ENCODE results near the gene HUS1B. TPM values are rescaled to one million over a fixed set of nuclear protein-coding genes. Genes with fewer than 3 reads are reported as not detected.

HUS1B gene
- total RNA-seq, 1 experiment from 2014 or later, result 3.1 TPM

- Histone ChIP-seq H3K4me3 (ENCODE audit: low read length) (no peak overlapping the region), H3K4me2 (ENCODE audit: low read length) (no peak overlapping the region), H3K27ac (ENCODE audit: low read length) (no peak overlapping the region), H3F3A (ENCODE audit: low read length, unreplicated experiment) (no peaks in the 10 kb centered on the region), H3K4me1 (ENCODE audit: insufficient read depth, low read length) (no peaks in the 10 kb centered on the region), H2AFZ (ENCODE audit: low read length) (no peak overlapping the region), H3K9me3 (ENCODE audit: low read length) (no peaks in the 10 kb centered on the region), H3K9ac (ENCODE audit: low read length) (no peak overlapping the region), H3K27me3 (ENCODE audit: low read length) (no peaks in the 10 kb centered on the region), H3K9me2 (replicated peaks; ENCODE audit: low read length) (no peaks in the 10 kb centered on the region), H3K79me2 (ENCODE audit: low read length) (peaks cover 58% of the 10 kb centered on the region), H3K36me3 (ENCODE audit: low read depth, low read length) (0 out of 2 replicates have a peak, but pooled peaks cover 3% of the 10 kb centered on the region), H4K20me1 (ENCODE audit: low read length) (no peaks in the 10 kb centered on the region)
- DNase-seq (no peak), ATAC-seq (no peak)
- ChIA-PET CTCF (no interaction called here), POLR2A (ENCODE audit: unreplicated experiment) (no interaction called here)
- TF ChIP-seq EZH2 (IDR thresholded peaks at IDR 0.05; ENCODE audit: low read length, unreplicated experiment) (no peak), EZH2phosphoT487 (IDR thresholded peaks at IDR 0.05; ENCODE audit: borderline replicate concordance, low read length) (no peak)
- TF ChIP-seq, protein P1, sequence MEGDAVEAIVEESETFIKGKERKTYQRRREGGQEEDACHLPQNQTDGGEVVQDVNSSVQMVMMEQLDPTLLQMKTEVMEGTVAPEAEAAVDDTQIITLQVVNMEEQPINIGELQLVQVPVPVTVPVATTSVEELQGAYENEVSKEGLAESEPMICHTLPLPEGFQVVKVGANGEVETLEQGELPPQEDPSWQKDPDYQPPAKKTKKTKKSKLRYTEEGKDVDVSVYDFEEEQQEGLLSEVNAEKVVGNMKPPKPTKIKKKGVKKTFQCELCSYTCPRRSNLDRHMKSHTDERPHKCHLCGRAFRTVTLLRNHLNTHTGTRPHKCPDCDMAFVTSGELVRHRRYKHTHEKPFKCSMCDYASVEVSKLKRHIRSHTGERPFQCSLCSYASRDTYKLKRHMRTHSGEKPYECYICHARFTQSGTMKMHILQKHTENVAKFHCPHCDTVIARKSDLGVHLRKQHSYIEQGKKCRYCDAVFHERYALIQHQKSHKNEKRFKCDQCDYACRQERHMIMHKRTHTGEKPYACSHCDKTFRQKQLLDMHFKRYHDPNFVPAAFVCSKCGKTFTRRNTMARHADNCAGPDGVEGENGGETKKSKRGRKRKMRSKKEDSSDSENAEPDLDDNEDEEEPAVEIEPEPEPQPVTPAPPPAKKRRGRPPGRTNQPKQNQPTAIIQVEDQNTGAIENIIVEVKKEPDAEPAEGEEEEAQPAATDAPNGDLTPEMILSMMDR (conservative IDR thresholded peaks at IDR 0.05; ENCODE audit: low read depth, low read length), result no peak
- intact Hi-C loops (cut with micrococcal nuclease), result no loop called here
- no TSS peak for BruUV-seq (replicated peaks)
Observed at GRCh38 chr6:658244-658643, 1.3 kb upstream of the HUS1B start.

- intact Hi-C loops (cut with micrococcal nuclease), result no loop called here
- no peak overlapping the region for H3K4me2 ChIP-seq (ENCODE audit: low read length)
- H3K9ac ChIP-seq (ENCODE audit: low read length), result no peak overlapping the region
Observed at GRCh38 chr6:657743-658142, 843 bp upstream of the HUS1B start.

GRCh38 chr6:654136-654535 is 2.8 kb downstream of the HUS1B start:
- Histone ChIP-seq H3K4me3 (ENCODE audit: low read length) (no peak overlapping the region), H2AFZ (ENCODE audit: low read length) (no peak overlapping the region), H3K9ac (ENCODE audit: low read length) (no peak overlapping the region), H3K4me2 (ENCODE audit: low read length) (no peak overlapping the region), H4K20me1 (ENCODE audit: low read length) (no peaks in the 10 kb centered on the region), H3K4me1 (ENCODE audit: insufficient read depth, low read length) (no peaks in the 10 kb centered on the region), H3K9me2 (replicated peaks; ENCODE audit: low read length) (no peaks in the 10 kb centered on the region), H3F3A (ENCODE audit: low read length, unreplicated experiment) (no peaks in the 10 kb centered on the region), H3K79me2 (ENCODE audit: low read length) (peaks cover 19% of the 10 kb centered on the region), H3K9me3 (ENCODE audit: low read length) (no peaks in the 10 kb centered on the region), H3K27me3 (ENCODE audit: low read length) (no peaks in the 10 kb centered on the region), H3K27ac (ENCODE audit: low read length) (no peak overlapping the region), H3K36me3 (ENCODE audit: low read depth, low read length) (0 out of 2 replicates have a peak, but pooled peaks cover 3% of the 10 kb centered on the region)
- intact Hi-C loops (cut with micrococcal nuclease), result no loop called here
- POLR2A ChIA-PET (ENCODE audit: unreplicated experiment), result no interaction called here
- DNase-seq, result no peak
- TF ChIP-seq, protein P1 (conservative IDR thresholded peaks at IDR 0.05; ENCODE audit: low read depth, low read length), result no peak
- TF ChIP-seq EZH2 (IDR thresholded peaks at IDR 0.05; ENCODE audit: low read length, unreplicated experiment) (no peak), EZH2phosphoT487 (IDR thresholded peaks at IDR 0.05; ENCODE audit: borderline replicate concordance, low read length) (no peak)
- no peak for ATAC-seq
- CTCF ChIA-PET, result no interaction called here
- no TSS peak for BruUV-seq (replicated peaks)

More at GRCh38 chr6:657743-658142, 843 bp upstream of the HUS1B start:
- no peaks in the 10 kb centered on the region for H3F3A ChIP-seq (ENCODE audit: low read length, unreplicated experiment)
- H3K36me3 ChIP-seq (ENCODE audit: low read depth, low read length), result 0 out of 2 replicates have a peak, but pooled peaks cover 3% of the 10 kb centered on the region
- ChIA-PET CTCF (no interaction called here), POLR2A (ENCODE audit: unreplicated experiment) (no interaction called here)
- H3K9me2 ChIP-seq (replicated peaks; ENCODE audit: low read length), result no peaks in the 10 kb centered on the region
- no peaks in the 10 kb centered on the region for H4K20me1 ChIP-seq (ENCODE audit: low read length)
- DNase-seq (no peak), ATAC-seq (no peak)
- BruUV-seq (replicated peaks), result no TSS peak
- no peak overlapping the region for H2AFZ ChIP-seq (ENCODE audit: low read length)
- no peaks in the 10 kb centered on the region for H3K27me3 ChIP-seq (ENCODE audit: low read length)
- no peak for TF ChIP-seq EZH2 (IDR thresholded peaks at IDR 0.05; ENCODE audit: low read length, unreplicated experiment)
- TF ChIP-seq, protein P1 (conservative IDR thresholded peaks at IDR 0.05; ENCODE audit: low read depth, low read length), result no peak
- TF ChIP-seq EZH2phosphoT487 (IDR thresholded peaks at IDR 0.05; ENCODE audit: borderline replicate concordance, low read length), result no peak
- no peak overlapping the region for H3K4me3 ChIP-seq (ENCODE audit: low read length)
- peaks cover 53% of the 10 kb centered on the region for H3K79me2 ChIP-seq (ENCODE audit: low read length)
- H3K4me1 ChIP-seq (ENCODE audit: insufficient read depth, low read length), result no peaks in the 10 kb centered on the region
- no peaks in the 10 kb centered on the region for H3K9me3 ChIP-seq (ENCODE audit: low read length)
- no peak overlapping the region for H3K27ac ChIP-seq (ENCODE audit: low read length)

All from PC-3 (cell line).